GM21825 (cell line): ENCODE results near the gene KCNE4.

Experiments
- ATAC-seq: cut with Tn5 transposase; IDR thresholded peaks from one replicate; pipeline ENCODE4 v1.9.1; 2021; ENCODE audit warnings: mild to moderate bottlenecking, moderate library complexity; ENCODE audit not compliant: unreplicated experiment

Gene KCNE4

DNA sequence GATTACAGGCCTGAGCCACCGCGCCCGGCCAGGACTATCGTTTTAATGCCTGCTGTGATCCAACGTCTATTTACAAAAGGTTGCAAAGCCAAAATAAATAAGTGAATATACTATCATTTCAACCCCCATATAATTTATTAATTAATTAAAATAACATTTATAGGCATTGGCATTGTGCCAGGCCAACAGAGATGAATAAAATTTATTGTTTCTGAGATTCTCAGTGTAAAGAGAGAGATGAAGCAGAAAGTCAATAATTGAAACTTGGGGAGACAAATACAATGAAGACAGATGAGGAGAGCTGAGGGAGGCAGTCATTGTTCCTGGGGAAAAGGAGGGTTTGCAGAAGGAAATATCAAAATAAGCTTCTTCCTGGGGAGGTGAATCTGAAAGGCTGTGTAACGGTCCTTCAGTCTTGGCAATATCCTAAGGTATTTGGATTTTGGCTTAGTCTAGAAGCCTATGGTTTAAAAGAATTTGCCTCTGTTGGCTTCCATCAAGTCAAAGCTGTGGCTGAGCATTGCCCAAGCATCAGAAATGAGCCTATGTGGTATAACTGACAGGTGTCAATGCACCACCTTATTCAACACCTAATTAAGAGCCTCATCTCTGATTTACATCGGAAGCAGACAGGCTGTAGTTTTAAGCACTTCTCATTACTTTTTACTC, 31.5 kb downstream of the KCNE4 start:
- ATAC-seq: no peak

- ATAC-seq: no peak
Measured at GRCh38 chr2:223084873-223085272, 32.9 kb downstream of the KCNE4 start.

- no peak for ATAC-seq
Measured at GRCh38 chr2:223086370-223086981, 34.5 kb downstream of the KCNE4 start.

DNA sequence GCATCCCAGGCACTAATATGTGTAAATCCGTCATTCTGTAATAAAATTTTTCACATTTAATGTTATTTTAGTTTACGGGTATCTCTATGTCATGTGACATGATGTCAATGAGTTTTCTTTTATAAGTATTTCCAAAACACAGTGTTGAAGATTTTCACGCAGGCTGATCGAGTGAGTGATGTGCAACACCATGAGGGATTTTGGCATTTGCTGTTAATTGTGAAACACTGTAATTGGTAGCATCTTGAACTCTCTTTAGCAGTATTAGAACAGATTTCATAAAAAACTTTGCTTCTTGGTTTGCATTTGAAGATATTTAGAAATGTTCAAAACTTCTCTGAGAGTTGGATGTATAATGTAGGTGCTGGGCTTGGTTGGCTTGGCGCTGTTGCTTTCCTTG, 35.5 kb downstream of the KCNE4 start:
- ATAC-seq: no peak

DNA sequence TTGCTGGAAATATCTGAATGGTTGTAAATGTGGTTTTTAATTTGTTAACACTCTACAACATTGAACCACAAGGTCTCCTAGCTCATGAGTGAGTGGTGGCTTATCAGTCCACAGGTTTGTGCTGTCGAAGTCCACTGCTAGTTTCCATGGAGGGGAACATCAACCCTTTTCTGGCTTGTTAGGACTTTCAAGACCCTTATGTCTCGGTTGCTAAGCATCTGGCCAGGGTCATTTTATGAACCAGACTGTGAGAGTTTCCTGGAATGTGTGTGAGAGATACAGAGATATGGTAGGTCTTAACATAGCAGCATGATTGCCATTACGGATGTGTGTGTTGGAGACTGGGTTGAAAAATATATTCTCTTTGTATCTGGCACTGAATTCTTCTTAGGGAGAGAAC, 36.9 kb downstream of the KCNE4 start:
- ATAC-seq: no peak

DNA sequence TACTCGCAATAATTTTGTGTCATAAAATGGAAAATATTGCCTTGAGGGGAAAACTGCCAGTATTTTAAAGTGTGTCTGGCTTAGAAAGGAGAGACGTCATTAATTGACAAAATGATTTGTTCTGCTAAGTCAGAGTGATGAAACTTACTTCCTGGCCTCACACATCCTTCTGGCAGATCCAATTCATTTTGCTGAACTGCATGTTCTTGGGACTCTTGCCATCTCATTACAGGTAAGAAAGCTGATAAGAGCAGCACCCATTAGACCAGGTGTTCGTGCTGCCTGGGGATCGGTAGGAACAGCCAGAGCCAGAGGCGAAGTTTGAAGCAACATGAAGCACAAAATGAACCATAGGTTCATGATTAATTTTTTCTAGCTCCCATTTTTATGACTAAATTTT, 38.0 kb downstream of the KCNE4 start:
- no peak for ATAC-seq

- ATAC-seq: no peak
Measured at GRCh38 chr2:223090540-223091235, 38.7 kb downstream of the KCNE4 start.

- no peak for ATAC-seq
Measured at GRCh38 chr2:223092667-223093066, 40.7 kb downstream of the KCNE4 start.

- ATAC-seq: no peak
Measured at GRCh38 chr2:223093436-223094241, 41.6 kb downstream of the KCNE4 start.

DNA sequence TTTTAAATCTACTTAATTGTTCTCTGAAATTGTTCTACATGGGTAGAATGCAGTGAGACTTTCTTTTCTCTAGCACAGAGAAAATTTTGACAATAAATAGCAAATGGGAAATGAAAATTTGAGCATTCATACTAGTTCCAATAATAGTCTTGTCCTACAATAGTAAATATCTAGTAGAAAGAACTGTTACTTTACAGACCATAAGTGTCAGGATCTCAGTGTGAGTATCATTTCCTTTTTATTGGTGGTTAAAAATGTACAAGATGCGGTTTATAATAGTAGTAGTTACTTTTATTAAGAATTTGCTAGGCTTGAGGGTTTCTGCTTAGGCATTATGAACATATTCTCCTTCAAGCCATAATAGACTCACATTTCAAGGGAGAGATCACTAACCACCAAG, 43.2 kb downstream of the KCNE4 start:
- ATAC-seq: no peak

DNA sequence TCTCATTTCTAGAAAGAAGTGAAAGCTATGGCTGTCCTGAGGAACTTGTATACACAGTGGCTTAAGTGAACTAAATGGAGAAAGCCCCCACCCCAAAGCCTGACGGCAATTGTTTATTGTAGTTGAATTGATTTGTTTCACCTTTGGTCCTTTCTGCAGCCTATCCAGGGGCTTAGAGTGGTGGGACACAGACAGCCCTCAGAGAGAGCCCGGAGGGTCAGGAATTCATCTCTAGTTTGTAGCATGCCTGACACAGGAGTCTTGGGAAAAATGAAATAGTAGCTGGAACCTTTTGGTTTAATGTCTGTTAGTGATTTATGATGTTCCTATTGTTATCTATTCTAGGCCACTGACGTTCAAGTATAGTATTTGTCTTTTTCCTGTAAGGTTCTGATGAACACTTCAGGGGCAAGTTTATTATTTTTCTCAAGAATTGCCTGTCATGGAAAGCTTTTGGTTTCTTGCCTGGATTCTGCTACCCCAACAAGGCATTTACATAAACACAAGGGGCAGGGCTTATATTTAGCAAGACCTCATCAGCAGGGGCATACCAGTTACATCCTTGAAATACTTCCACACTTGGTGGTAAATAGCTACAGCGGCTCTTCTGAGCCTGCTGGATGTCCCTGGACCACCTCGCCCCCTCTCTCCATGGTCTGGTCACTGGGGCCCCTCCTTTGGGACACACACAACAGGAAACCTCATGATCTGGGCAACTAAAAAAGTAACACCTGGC, 44.4 kb downstream of the KCNE4 start:
- no peak for ATAC-seq

DNA sequence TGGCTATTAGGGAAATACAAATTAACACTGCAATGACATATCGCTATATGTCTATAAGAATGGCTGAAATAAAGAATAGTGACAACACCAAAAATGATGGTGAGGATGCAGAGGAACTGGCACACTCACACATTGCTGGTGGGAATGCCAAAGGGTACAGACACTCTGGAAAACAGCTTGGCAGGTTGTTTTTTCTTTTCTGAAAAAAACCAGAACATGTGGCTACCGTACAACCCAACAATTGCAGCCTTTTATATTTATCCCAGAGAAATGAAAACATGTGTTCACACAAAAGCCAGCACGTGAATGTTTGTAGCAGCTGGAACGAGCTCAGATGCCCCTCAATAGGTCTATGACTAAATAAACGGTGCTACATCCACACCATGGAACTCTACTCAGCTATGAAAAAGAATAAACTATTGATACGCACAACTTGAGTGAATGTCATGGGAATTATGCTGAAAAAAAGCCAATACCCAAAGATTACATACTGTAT, 45.9 kb downstream of the KCNE4 start:
- no peak for ATAC-seq

DNA sequence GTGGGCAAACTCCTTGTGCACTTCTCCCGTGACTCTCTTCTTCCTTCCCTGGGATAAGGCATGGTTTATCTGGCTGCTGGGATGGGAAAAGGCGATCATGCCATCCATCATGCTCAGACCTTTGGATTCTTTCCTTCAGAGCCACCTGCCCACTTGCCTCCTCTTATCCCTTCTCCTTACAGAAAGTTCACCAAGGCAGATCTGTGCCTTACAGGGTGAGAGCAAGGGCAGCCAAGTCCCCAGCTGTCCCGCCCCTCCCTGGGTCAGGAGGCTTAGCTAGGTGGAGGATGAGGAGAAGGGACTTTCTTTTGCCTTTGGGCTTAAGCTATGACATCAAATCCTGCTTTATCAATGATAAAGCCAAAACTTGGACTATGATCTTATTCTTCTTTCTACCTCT, 47.6 kb downstream of the KCNE4 start:
- no peak for ATAC-seq

- no peak for ATAC-seq
Measured at GRCh38 chr2:223100061-223100511, 48.1 kb downstream of the KCNE4 start.

GRCh38 chr2:223101340-223102039, 49.5 kb downstream of the KCNE4 start:
- ATAC-seq: peak; percentile 71

DNA sequence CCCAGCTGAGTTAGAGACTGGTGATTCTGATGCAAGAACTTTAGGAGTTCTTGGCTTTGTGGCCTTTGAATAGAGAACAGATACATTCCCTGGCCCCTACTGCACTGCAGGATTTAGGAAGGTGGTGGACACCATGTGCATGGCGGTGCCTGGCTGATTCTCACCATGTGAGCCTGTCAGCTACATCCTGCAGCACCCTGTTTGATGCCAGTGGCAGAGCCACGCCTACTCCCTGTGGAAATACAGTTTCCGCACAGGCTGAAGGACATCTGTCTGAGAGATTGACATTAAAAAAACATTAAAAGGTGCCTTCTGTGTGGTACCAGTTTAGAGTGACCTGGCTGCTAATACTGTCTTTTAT, 50.0 kb downstream of the KCNE4 start:
- ATAC-seq: no peak

DNA sequence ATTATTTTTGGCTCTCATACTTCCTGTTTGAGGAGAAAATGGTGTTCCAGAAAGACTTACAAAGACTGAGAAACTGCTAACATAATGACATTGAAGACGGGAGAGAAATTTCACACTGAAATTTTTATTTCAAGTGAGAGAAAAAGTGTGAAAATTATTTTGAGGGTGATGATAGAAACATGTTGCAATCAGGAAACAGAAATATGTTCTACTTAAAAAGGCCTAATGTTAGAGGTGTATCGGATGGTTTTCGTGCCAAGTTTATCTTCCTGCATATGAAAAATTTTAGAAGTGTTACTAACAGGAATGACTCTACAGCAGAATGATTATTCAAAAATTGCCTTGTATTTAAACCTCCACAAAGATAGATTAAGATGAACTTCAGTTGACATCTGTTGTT, 50.5 kb downstream of the KCNE4 start:
- ATAC-seq: no peak

GRCh38 chr2:223104336-223105132, 52.5 kb downstream of the KCNE4 start:
- ATAC-seq: no peak
